ENCODE measurements around the gene USP46. TPM values are rescaled to one million over a fixed set of nuclear protein-coding genes. Genes with fewer than 3 reads are reported as not detected.

The USP46 gene
- total RNA-seq, 1 donor from 2014 or later = 34.6 TPM

DNA sequence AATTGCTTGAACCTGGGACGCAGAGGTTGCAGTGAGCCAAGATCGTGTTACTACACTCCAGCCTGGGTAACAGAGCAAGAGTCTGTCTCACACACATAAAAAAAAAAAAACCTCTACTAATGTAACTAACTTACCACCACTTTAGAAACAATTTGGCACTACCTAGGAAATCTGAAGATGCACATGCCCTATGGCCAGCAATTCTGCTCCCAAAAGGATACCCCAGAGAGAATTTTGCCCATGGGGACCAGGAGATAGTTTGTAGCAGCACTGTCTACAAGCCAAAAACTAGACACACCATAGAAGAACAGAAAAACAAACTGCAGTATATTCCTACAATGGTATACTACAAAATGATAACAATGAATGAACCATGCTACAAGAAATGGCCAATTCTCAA, 37.5 kb downstream of the USP46 start:
- no peak for DNase-seq (ENCODE audit: low spot score)

- DNase-seq (ENCODE audit: low spot score) = no peak
Observed at GRCh38 chr4:52619591-52619931, 39.5 kb downstream of the USP46 start.

GRCh38 chr4:52618795-52619590, 40.1 kb downstream of the USP46 start:
- DNase-seq (ENCODE audit: low spot score) = no peak

DNA sequence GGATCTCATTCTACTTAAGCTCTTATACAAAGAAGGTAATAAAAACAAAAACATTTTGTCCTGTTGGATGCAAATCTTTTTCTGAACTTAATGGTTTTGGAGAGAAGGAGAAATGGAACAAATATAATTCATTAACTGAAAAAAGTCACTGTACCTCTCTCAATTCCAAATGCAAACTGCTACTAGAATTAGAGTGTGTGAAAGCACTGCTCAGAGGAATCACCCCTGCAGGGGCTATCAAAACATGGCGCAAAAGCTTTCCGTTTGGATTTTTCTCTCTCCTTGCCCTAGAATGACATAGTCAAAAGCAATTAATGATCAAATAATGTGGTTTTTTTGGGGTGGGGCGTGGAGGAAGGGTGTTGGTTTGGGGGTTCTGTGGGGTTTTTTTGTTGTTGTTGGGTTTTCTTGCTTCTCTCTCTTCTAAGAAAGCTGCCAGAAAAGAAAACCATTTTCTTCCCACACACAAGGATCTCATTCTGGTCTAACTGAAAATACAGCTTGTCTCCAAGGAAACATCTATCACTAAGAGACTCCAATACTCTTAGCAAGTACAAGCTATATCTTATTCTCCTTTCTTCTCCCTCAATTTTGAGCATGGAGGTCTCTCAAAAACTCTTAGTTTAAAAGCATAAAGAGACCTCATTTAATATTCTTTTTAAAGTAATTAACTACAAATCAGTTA, 41.6 kb downstream of the USP46 start:
- no peak for DNase-seq (ENCODE audit: low spot score)

GRCh38 chr4:52614241-52614640, 44.9 kb downstream of the USP46 start:
- no peak for DNase-seq (ENCODE audit: low spot score)

DNA sequence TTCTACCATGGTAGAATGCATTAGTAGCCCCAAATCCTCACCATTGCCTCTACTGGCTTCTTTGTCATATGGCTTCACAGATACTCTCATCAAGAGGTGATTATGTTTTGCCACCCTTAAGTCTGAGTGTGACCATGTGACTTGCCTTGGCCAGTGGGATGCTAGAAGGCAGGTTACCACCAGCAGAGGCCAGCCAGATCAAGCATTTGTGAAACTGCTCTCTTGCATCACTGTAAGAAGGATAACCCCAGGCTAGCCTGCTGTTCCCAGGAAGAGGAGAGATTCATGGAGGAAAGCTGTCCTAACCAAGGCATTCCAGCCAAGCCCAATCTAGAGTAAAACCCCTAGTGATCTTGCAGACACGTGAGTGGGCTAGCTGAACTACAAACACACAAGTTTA, 46.8 kb downstream of the USP46 start:
- no peak for DNase-seq (ENCODE audit: low spot score)

DNA sequence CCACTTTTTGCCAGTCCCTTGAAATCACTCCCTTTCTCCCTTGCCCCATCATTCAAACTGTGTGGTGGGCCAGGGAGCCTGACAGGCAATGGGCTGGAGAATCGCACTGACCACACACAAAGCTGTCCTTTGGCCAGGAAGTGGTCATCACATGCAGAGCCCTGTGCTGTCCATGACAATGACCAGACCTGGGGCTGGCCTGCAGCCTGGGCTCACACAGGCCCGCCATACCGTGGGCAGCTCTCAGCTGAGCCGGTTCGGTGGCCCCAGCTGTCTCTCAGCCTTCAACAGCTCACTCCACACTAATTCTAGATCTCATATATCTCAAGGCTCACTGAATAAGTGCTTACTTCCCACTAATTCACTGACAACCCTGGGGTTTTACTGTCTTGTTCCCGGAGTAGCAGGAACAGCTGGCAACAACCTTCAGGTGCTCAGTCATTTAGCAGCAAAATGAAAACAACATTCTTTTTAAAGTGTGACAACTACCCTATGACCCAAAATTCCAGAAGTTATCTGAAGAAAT, 48.0 kb downstream of the USP46 start:
- no peak for DNase-seq (ENCODE audit: low spot score)

- no peak for DNase-seq (ENCODE audit: low spot score)
Observed at GRCh38 chr4:52606726-52607125, 52.4 kb downstream of the USP46 start.

DNA sequence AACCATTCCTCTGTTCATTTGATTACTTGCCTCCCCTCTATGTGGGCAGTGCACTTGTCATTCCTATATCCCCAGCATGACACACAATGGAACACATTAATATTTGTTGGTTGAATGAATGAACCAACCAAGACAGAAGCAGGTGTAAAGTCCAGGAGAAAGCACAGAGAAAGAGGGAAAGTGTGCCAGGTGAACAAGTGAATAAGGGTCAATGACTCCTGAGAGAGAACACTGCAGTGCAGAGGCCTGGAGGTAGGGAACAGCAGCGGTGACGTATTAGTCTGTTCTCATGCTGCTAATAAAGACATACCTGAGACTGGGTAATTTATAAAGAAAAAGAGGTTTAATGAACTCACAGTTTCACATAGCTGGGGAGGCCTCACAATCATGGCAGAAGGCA, 53.1 kb downstream of the USP46 start:
- no peak for DNase-seq (ENCODE audit: low spot score)

GRCh38 chr4:52604215-52604614, 54.9 kb downstream of the USP46 start:
- DNase-seq (ENCODE audit: low spot score) = no peak

DNA sequence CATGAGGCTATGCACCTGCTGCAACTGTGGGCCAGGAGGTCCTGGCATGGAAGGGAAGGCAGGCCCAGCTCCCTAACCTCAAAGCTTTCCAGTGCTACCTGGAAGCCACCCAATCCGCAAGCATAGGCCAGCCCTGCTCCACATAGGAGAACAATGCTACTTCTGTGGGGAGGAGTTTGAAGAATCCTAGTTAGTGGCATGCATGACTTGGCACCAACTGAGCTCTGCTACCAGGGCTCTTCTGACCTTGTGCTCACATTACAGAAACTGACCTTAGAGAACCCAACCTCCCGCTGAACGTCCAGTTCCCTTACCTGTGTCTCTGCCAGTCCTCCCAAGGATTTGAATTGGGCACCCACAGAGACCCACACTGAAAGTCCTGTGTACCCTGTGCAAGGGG, 58.8 kb downstream of the USP46 start:
- no peak for DNase-seq (ENCODE audit: low spot score)

- no peak for DNase-seq (ENCODE audit: low spot score)
Observed at GRCh38 chr4:52595001-52595400, 64.1 kb downstream of the USP46 start.

DNA sequence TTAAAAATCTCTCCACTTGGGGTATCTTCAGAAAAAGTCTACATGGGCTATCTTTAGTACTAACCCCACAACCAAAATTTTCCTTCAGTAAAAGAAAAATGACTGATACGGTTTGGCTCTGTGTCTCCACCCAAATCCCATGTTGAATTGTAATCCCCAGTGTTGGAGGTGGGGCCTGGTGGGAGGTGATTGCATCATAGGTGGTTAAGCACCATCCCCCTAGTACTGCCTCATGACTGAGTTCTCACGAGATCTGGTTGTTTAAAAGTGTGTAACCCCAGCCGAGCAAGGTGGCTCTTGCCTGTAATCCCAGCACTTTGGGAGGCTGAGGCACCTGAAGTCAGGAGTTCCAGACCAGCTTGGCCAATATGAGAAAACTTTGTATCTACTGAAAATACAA, 66.8 kb downstream of the USP46 start:
- DNase-seq (ENCODE audit: low spot score) = no peak

GRCh38 chr4:52588771-52589591, 70.1 kb downstream of the USP46 start:
- no peak for DNase-seq (ENCODE audit: low spot score)

DNA sequence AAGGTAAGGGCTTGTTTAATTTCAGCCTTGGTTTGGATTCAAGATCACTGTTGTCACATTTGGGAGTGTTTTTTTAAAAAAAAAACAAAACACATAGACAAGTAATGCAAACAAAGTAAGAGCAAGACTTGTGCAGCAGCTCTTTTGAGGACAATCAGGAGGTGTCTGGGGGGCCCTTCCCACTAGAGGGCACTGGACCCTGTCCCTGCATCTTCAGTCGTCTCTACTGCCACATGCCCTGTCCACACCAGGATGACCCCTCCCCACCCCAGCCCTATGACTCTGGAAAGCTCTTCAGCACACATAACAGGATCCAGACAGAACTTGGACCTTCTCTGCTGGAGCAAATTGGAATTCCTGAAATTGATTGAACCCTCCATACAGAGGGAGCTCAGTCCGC, 71.0 kb downstream of the USP46 start:
- no peak for DNase-seq (ENCODE audit: low spot score)

DNA sequence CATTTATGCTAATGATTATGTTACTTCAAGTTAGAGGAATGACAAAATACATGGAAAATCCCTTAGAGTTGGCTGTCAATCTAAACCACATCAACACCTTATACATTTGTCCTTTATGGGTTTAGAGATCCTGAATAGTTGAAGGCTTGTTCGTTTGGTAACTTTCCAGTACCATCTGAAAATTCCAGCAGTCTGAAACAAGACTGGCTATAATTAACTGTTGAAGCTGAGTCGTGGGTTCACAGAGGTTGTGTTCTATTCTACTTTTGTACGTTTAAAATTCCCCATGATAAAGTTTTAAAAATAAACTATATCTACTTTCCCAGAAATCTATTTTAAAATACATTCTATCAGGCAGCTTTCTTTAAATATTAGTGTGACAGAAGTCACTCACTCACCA, 73.0 kb downstream of the USP46 start:
- DNase-seq (ENCODE audit: low spot score) = no peak

GRCh38 chr4:52585379-52585778, 73.7 kb downstream of the USP46 start:
- no peak for DNase-seq (ENCODE audit: low spot score)

GRCh38 chr4:52579602-52580272, 79.4 kb downstream of the USP46 start:
- no peak for DNase-seq (ENCODE audit: low spot score)

DNA sequence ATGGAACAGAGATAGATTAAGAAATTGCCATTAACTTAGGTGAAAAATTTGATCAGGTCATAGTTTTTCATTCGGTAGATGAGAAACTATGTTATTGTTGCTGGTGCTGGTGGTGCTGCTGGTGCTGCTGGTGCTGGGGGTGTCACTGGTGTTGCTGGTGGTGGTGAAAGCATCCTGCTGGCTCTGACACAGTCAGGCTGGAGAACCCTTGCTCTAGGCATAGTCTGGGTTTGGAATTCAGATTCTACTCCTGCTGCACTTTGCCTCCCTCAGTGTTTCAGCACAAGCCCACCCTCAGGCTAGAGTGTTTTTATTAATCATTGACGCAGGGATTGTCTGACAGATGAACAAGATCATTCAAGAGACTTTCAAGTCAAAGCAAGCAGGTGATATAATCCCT, 80.2 kb downstream of the USP46 start:
- no peak for DNase-seq (ENCODE audit: low spot score)

DNA sequence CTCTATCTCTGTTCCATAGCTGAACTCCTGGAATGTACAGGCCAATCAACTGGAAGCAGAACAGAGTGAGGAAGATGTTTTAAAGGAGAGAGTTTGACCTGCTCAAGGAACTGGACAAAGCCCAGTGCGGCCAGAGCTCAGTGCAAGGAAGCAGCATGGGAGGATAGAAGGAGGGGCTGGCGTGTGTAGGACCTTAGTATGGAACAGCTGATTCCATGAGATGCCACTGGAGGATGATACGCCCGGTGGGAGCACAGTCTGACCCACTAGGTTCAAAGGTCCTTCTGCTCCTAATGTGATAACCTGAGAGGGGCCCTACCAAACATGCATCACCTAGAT, 81.5 kb downstream of the USP46 start:
- DNase-seq (ENCODE audit: low spot score) = no peak

DNA sequence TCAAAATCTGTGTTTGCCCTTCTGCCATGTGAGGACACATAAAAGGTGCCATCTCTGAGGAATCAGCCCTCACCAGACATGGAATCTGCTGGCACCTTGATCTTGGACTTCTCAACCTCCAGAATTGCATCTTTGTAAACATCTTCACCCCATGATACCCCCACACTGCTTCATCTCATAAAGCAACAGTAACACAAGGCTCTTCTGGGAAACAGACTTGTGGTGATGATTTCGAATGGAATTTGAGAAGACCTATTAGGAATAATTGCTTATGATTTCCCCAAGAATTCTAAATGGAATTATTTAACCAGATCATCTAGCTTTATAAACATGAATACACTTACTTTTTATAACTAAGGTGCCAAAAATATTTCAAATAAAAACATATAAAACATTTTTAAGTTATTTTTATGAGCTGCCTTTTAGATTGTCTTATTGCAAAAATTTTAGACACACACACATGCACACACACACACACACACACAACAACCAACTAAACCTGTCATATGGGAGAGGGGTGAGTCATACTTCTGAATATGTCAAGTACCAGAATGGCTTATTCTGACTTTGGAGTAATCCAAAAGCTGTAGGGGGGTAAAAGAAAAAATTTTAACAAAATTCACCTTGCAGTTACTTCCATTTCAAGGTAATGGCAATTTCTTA, 82.0 kb downstream of the USP46 start:
- no peak for DNase-seq (ENCODE audit: low spot score)

DNA sequence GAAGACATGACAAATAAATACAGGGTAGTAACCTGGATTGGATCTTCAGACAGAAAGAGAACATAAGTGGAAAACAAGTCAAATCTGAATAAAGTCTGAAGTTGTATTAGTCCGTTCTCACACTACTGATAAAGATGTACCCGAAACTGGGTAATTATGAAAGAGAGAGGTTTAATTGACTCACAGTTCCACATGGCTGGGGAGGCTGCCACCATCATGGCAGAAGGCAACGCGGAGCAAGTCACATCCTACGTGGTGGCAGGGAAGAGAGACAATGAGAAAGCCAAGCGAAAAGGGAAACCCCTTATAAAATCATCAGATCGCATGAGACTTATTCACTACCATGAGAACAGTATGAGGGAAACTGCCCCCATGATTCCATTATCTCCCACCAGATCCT, 82.8 kb downstream of the USP46 start:
- no peak for DNase-seq (ENCODE audit: low spot score)

Data from ureter (tissue), 1 donor.